ENCODE data around the gene TMEM201. TPM values are rescaled to one million over a fixed set of nuclear protein-coding genes. Genes with fewer than 3 reads are reported as not detected.

The TMEM201 gene
- total and polyA plus RNA-seq, 2 of the 4 experiments (the other 2 are of a cell fraction) = 1.3 to 8.7 TPM

DNA sequence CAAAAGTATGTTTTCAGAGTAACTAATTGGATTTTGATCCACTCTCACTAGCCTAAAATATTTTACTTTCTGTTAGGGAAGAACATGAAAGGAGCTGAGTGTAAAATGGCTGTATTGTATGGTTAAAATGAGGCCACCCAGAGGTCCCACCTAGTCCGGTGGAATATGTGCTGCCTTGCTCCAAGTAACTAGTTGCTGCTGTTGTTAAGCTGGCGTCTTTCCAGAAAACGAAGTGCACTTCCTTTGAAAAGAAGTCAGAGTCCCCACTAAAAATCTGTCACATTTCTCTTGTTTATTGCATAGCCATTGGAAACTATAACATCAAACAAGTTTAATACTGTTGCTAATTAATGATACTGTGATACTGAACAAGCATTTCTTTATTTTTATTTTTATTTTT is 46.3 kb upstream of the TMEM201 start:
- H3K9ac ChIP-seq (ENCODE audit: low read depth, low read length) = no peak overlapping the region
- in situ Hi-C loops (cut with MboI; ENCODE audit: low sequenced_read_pairs) (no loop called here), dilution Hi-C loops (cut with HindIII; ENCODE audit: low sequenced_read_pairs, unreplicated experiment) (no loop called here), intact Hi-C loops (cut with micrococcal nuclease) (no loop called here)
- no peak overlapping the region for H2BK120ac ChIP-seq (ENCODE audit: low read depth, low read length)
- H3K18ac ChIP-seq (ENCODE audit: low read depth, low read length) = no peak overlapping the region
- H3K4ac ChIP-seq (ENCODE audit: low read depth, low read length) = no peak overlapping the region
- no peak overlapping the region for H4K91ac ChIP-seq (ENCODE audit: insufficient read depth, low read depth, low read length)
- no peak overlapping the region for H3K14ac ChIP-seq (replicated peaks; ENCODE audit: low read depth, low read length)
- no peak overlapping the region for H3K23ac ChIP-seq (ENCODE audit: low read depth, low read length)
- ChIA-PET POLR2A (ENCODE audit: unreplicated experiment) (no interaction called here), CTCF (no interaction called here)
- peaks cover 17 to 50% of the 10 kb centered on the region in 2 experiments for H3K79me1 ChIP-seq (ENCODE audit: low read depth in 1 of 2, low read length in 2 of 2)
- WGBS, 2 experiments (ENCODE audit: extremely low coverage in 2 of 2, insufficient read length in 1 of 2) = no CpG with 5 or more reads among the region's 3 CpGs
- TF ChIP-seq MAZ (IDR thresholded peaks at IDR 0.05; ENCODE audit: borderline replicate concordance, low read depth, low read length) (no peak), SMC3 (IDR thresholded peaks at IDR 0.05; ENCODE audit: low read depth, low read length) (no peak), BHLHE40 (IDR thresholded peaks at IDR 0.05; ENCODE audit: low read depth, low read length) (no peak), MAFK (IDR thresholded peaks at IDR 0.05; ENCODE audit: low read depth, low read length) (no peak), MXI1 (IDR thresholded peaks at IDR 0.05; ENCODE audit: borderline replicate concordance, low read depth, low read length) (no peak), FOS (IDR thresholded peaks at IDR 0.05; ENCODE audit: low read depth, low read length) (no peak), RFX5 (IDR thresholded peaks at IDR 0.05; ENCODE audit: low read depth, low read length) (no peak), RCOR1 (IDR thresholded peaks at IDR 0.05; ENCODE audit: insufficient replicate concordance, low read length) (no peak), POLR2A (IDR thresholded peaks at IDR 0.05; ENCODE audit: low read depth, low read length) (no peak), NFE2L2 (IDR thresholded peaks at IDR 0.05; ENCODE audit: low read depth, low read length) (no peak), CTCF (conservative IDR thresholded peaks at IDR 0.05; ENCODE audit: low read depth, low read length) (no peak), CEBPB (IDR thresholded peaks at IDR 0.05; ENCODE audit: low read depth, low read length) (no peak), RAD21 (IDR thresholded peaks at IDR 0.05; ENCODE audit: low read length) (no peak)
- TF ChIP-seq, protein P1, sequence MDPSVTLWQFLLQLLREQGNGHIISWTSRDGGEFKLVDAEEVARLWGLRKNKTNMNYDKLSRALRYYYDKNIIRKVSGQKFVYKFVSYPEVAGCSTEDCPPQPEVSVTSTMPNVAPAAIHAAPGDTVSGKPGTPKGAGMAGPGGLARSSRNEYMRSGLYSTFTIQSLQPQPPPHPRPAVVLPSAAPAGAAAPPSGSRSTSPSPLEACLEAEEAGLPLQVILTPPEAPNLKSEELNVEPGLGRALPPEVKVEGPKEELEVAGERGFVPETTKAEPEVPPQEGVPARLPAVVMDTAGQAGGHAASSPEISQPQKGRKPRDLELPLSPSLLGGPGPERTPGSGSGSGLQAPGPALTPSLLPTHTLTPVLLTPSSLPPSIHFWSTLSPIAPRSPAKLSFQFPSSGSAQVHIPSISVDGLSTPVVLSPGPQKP (IDR thresholded peaks at IDR 0.05; ENCODE audit: borderline replicate concordance, low read depth, low read length) = no peak
- TF ChIP-seq, protein P2, sequence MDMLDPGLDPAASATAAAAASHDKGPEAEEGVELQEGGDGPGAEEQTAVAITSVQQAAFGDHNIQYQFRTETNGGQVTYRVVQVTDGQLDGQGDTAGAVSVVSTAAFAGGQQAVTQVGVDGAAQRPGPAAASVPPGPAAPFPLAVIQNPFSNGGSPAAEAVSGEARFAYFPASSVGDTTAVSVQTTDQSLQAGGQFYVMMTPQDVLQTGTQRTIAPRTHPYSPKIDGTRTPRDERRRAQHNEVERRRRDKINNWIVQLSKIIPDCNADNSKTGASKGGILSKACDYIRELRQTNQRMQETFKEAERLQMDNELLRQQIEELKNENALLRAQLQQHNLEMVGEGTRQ (IDR thresholded peaks at IDR 0.05; ENCODE audit: low read depth, low read length) = no peak
- no peak overlapping the region for H3K4me2 ChIP-seq (ENCODE audit: low read depth, low read length)
- H2BK15ac ChIP-seq (ENCODE audit: low read depth, low read length) = no peak overlapping the region
- no peak overlapping the region for H3K27ac ChIP-seq (ENCODE audit: insufficient read depth, low read length)
- no peaks in the 10 kb centered on the region for H3K36me3 ChIP-seq (ENCODE audit: control insufficient read depth, insufficient read depth, low read length)
- H3K4me1 ChIP-seq (ENCODE audit: control insufficient read depth, insufficient read depth, low read length) = peaks cover 5% of the 10 kb centered on the region; the same call in 1 of the 2 replicates
- H3K4me3 ChIP-seq (ENCODE audit: insufficient read depth, low read depth, low read length) = no peak overlapping the region
- no peak overlapping the region for H2AFZ ChIP-seq (replicated peaks; ENCODE audit: low read length, poor library complexity)
- H3K9me1 ChIP-seq (ENCODE audit: insufficient read depth, low read length) = peaks cover 8% of the 10 kb centered on the region; the same call in 1 of the 2 replicates
- H3K56ac ChIP-seq (ENCODE audit: extremely low read depth, insufficient read depth, low read length) = no peak overlapping the region
- no peaks in the 10 kb centered on the region for H3K9me3 ChIP-seq (ENCODE audit: control insufficient read depth, insufficient read depth, low read length)
- peaks cover 31% of the 10 kb centered on the region for H4K20me1 ChIP-seq (ENCODE audit: insufficient read depth, low read length)
- ATAC-seq (ENCODE audit: low read depth) (no peak), DNase-seq (peak; percentile 44)
- no TSS peak for BruUV-seq (replicated peaks)
- no peak overlapping the region for H2BK20ac ChIP-seq (ENCODE audit: low read depth, low read length)
- no peaks in the 10 kb centered on the region for H3K27me3 ChIP-seq (ENCODE audit: control insufficient read depth, insufficient read depth, low read length)
- no peak overlapping the region for H4K8ac ChIP-seq (ENCODE audit: low read depth in 2 of 2, low read length in 2 of 2)
- no peak overlapping the region for H2AK5ac ChIP-seq (ENCODE audit: low read depth, low read length)
- H2AK9ac ChIP-seq (replicated peaks; ENCODE audit: low read depth, low read length, poor library complexity) = no peak overlapping the region
- H2BK5ac ChIP-seq (ENCODE audit: low read depth, low read length, poor library complexity, severe bottlenecking) = no peak overlapping the region
- no peak overlapping the region for H4K5ac ChIP-seq (ENCODE audit: low read depth, low read length)

All from IMR-90 (cell line).